NT2/D1 (cell line): Measurements from ENCODE around the gene RAB3A.

Experiments
- SUZ12 ChIP-seq: IDR thresholded peaks from 2 replicates; pipeline ENCODE4 v1.6.1; 2011; ENCODE audit not compliant: insufficient read length, insufficient read depth; ENCODE audit errors: extremely low read depth
- YY1 ChIP-seq: IDR thresholded peaks from 2 replicates; pipeline ENCODE4 v1.6.1; 2011; ENCODE audit not compliant: insufficient read length, insufficient read depth

DNA sequence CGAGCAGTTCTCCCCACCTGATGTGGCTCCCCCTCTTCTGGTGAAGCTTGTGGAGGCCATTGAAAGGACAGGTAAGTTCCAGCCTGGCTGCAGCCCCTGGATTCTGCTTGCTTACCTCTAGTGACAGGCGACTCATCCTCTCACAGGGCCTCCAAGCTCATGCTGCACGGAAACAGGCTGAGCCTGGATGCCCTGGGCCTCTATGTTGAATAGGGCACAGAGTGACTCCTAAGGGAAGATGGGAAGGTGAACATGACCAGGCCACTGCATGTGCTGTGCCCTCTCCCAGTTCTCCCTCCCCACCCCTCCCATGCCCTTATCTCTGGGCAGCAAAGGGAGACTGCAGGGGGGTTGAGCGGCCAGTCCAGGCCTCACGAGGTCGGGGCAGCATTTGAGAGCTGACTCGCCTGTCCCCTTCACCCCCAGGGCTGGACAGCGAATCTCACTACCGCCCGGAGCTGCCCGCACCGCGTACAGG is 43.3 kb downstream of the RAB3A start:
- no peak for TF ChIP-seq SUZ12
- TF ChIP-seq YY1: no peak
